SK-N-MC (cell line): Measurements from ENCODE around the gene DDX42.
"Not testable (repeated sequence)": the region's sequence is repeated elsewhere in the genome, so short reads cannot be mapped to it uniquely, and the experiment has no call there.

Source experiments
- DNase-seq: peaks from one replicate; pipeline ENCODE4 v3.0.0-alpha.2; 2011; ENCODE audit warnings: low read depth, low spot score
- H3K27ac ChIP-seq: fragments of 200-600 bp; sonication (generic); 2 replicates; pipeline ENCODE4 v1.5.1; 2016; ENCODE audit warnings: mixed run types
- H3K36me3 ChIP-seq: fragments of 200-600 bp; sonication (generic); 2 replicates; pipeline ENCODE4 v1.6.1; 2017; ENCODE audit warnings: antibody characterized with exemption, low read length, mixed read lengths; ENCODE audit not compliant: insufficient read depth
- H3K4me3 ChIP-seq: fragments of 200-600 bp; sonication (generic); 2 replicates; pipeline ENCODE4 v1.5.1; 2016
- H3K9ac ChIP-seq: fragments of 200-600 bp; sonication (generic); 2 replicates; pipeline ENCODE4 v1.8.0; 2017; ENCODE audit warnings: mixed run types, mixed read lengths; ENCODE audit not compliant: insufficient read length
- H3K9me3 ChIP-seq: fragments of 200-600 bp; sonication (generic); 2 replicates; pipeline ENCODE4 v1.6.1; 2017; ENCODE audit warnings: low read depth, mild to moderate bottlenecking, antibody characterized with exemption, low read length, moderate library complexity, mixed read lengths
- EZH2 ChIP-seq: fragments of 200-600 bp; sonication (generic); IDR thresholded peaks from one replicate; pipeline ENCODE4 v1.6.1; 2017; ENCODE audit warnings: antibody characterized with exemption
- FOXP2 ChIP-seq: optimal IDR thresholded peaks from 2 replicates; pipeline ENCODE3; 2011; ENCODE audit warnings: mild to moderate bottlenecking, moderate library complexity; ENCODE audit not compliant: insufficient read depth; ENCODE audit errors: extremely low read length, control extremely low read depth
- POLR2AphosphoS5 ChIP-seq: IDR thresholded peaks from 2 replicates; pipeline ENCODE4 v1.6.1; 2012; ENCODE audit warnings: mild to moderate bottlenecking, low read depth, low read length, borderline replicate concordance

Gene DDX42

GRCh38 chr17:63853260-63853659, 79.3 kb downstream of the DDX42 start:
- H3K9me3 ChIP-seq: no peaks in the 10 kb centered on the region
- no peak overlapping the region for H3K9ac ChIP-seq
- no peak for DNase-seq
- no peak overlapping the region for H3K27ac ChIP-seq
- no peaks in the 10 kb centered on the region for H3K36me3 ChIP-seq
- no peak overlapping the region for H3K4me3 ChIP-seq
- TF ChIP-seq POLR2AphosphoS5: no peak
- no peak for TF ChIP-seq EZH2
- no peak for TF ChIP-seq FOXP2

GRCh38 chr17:63854709-63855108, 80.7 kb downstream of the DDX42 start:
- no peak for TF ChIP-seq EZH2
- TF ChIP-seq FOXP2: no peak
- no peak for TF ChIP-seq POLR2AphosphoS5
- no peak for DNase-seq
- Histone ChIP-seq H3K9me3 (no peaks in the 10 kb centered on the region), H3K4me3 (no peak overlapping the region), H3K27ac (no peak overlapping the region), H3K9ac (no peak overlapping the region), H3K36me3 (no peaks in the 10 kb centered on the region)

- TF ChIP-seq POLR2AphosphoS5: no peak
- no peak for TF ChIP-seq EZH2
- TF ChIP-seq FOXP2: no peak
- H3K4me3 ChIP-seq: no peak overlapping the region
- H3K36me3 ChIP-seq: no peaks in the 10 kb centered on the region
- H3K9me3 ChIP-seq: no peaks in the 10 kb centered on the region
- H3K27ac ChIP-seq: no peak overlapping the region
- no peak for DNase-seq
- H3K9ac ChIP-seq: no peak overlapping the region
Observed at GRCh38 chr17:63855185-63855584, 81.2 kb downstream of the DDX42 start.

GRCh38 chr17:63856425-63856824, 82.5 kb downstream of the DDX42 start:
- not testable (repeated sequence) for H3K9ac ChIP-seq, DNase-seq, H3K4me3 ChIP-seq, H3K27ac ChIP-seq, H3K9me3 ChIP-seq, H3K36me3 ChIP-seq

- DNase-seq: no peak
- H3K4me3 ChIP-seq: no peak overlapping the region
- TF ChIP-seq FOXP2: no peak
- no peak for TF ChIP-seq EZH2
- TF ChIP-seq POLR2AphosphoS5: no peak
- H3K9ac ChIP-seq: no peak overlapping the region
- no peak overlapping the region for H3K27ac ChIP-seq
- H3K36me3 ChIP-seq: no peaks in the 10 kb centered on the region
- H3K9me3 ChIP-seq: no peaks in the 10 kb centered on the region
Observed at GRCh38 chr17:63859257-63859656, 85.3 kb downstream of the DDX42 start.

- not testable (repeated sequence) for H3K27ac ChIP-seq, H3K36me3 ChIP-seq, H3K9me3 ChIP-seq, DNase-seq, H3K4me3 ChIP-seq, H3K9ac ChIP-seq
Observed at GRCh38 chr17:63866625-63867024, 92.7 kb downstream of the DDX42 start.
